HG03378 (cell line): Measurements from ENCODE around the gene GPR75.

Experiments used
- ATAC-seq: cut with Tn5 transposase; IDR thresholded peaks from one replicate; pipeline ENCODE4 v1.9.1; 2021; ENCODE audit warnings: mild to moderate bottlenecking, moderate library complexity; ENCODE audit not compliant: unreplicated experiment

The GPR75 gene

DNA sequence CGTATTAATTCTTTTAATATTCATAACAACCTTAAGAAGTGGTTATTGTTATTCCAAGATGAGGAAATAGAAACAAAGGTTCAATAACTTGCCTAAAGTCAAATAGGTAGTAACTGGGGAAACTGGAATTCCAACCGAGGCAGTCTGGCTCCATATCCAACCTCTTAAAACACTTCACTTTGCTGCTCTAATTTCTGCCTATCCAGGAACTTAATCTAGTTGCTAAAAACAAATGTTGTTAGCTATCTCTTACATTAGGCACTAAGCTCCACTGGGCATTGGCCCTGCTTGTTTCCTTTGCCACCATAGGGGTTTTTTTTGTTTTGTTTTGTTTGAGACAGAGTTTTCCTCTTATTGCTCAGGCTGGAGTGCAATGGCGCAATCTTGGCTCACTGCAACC is 48.2 kb downstream of the GPR75 start:
- ATAC-seq = no peak
